Measurements from ENCODE around the gene NXPH4.

The NXPH4 gene

DNA sequence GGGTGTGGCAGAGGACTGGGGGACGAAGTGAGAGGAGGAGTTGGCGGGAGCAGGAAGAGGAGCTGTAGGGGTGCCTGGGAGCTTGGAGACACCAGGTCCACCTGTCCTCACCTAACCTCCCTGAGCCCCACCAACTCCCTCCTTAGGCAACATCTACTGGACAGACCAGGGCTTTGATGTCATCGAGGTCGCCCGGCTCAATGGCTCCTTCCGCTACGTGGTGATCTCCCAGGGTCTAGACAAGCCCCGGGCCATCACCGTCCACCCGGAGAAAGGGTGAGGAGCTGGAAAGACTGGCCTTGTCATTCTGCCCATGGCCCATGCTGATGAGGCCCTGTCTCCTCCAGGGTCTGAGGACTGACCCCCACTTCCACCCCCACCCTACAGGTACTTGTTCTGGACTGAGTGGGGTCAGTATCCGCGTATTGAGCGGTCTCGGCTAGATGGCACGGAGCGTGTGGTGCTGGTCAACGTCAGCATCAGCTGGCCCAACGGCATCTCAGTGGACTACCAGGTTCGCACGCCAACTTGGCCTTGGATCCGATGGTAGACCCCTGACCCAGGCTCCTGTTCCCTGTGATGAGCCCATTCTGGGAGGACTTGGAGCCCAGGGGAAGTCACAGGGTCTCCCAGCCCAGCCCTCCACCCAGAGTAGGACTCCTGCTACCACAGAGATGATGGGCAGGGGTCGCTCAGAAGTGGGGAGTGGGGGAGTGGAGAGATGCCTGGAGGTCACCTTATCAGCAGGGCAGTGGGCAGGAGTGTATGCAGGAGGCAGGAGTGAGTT lies 32.5 kb upstream of the NXPH4 start:
- no peak for DNase-seq

DNA sequence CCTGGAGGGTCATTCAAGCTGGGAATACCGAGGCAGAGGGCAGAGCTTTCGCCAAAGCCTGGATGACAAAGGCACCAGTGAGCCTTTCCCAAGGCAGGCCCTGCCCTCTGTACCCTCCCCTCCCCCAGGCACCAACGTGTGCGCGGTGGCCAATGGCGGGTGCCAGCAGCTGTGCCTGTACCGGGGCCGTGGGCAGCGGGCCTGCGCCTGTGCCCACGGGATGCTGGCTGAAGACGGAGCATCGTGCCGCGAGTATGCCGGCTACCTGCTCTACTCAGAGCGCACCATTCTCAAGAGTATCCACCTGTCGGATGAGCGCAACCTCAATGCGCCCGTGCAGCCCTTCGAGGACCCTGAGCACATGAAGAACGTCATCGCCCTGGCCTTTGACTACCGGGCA lies 31.2 kb upstream of the NXPH4 start:
- DNase-seq = no peak

DNA sequence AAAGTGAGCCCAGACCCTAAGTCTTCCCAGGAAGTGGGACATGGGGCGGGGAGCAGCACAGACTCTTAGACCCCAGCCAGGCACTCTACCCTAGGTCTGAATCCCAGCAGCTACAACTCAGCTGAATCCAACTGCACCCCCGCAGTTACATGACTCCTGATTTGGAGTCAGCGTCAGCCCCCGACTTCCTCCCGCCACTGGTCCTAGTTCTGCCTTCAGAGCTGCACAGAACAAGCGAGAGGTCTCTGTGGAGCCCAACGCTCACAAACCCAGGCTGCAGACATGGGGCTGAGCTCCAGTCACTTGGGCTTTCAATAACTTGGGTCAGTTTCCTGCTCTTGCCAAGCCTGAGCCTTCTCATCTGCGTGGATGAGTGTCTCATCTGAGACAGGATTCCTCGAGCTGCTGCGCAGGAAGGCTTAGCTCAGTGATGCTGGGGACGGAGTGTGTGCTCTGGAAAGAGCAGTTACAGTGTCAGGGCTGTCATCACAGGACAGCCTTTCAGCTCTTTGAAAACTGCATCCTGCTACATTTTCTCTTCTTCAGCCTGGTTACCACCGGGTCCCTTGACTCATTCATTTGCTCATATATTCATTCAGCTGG lies 30.6 kb upstream of the NXPH4 start:
- no peak for DNase-seq

DNA sequence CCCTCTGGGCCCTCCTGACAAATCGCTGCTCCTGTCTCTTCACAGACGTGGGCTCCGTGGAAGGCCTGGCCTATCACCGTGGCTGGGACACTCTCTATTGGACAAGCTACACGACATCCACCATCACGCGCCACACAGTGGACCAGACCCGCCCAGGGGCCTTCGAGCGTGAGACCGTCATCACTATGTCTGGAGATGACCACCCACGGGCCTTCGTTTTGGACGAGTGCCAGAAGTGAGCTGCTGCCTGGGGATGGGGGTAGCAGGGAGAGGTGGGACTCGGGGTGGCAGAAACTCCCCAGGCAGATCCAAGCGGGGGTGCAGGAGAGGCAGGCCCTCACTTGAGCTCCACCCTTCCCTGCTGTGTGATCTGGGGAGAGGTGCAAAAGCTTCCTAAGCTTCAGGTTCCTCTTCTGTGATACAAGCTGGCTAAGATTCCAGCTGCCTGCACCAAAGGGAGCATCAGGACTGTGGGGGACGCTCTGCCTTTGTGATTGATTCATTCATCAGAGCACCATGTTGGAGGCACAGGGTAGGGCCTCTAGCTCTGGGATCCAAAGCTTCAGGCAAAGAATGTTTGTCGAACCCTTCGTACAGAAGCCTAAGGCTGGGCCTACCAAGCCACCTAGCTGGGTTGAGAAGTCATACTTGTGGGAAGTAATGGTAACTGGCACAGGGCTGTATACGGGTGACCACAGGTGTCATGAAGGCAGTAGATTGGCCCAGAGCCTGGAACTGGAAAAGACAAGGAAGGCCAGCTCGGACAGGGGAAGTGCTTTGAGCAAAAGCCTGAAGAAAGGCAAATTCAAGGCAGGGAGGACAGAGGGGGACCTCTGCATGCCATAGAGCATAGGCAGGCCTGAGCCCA lies 29.1 kb upstream of the NXPH4 start:
- DNase-seq = no peak

DNA sequence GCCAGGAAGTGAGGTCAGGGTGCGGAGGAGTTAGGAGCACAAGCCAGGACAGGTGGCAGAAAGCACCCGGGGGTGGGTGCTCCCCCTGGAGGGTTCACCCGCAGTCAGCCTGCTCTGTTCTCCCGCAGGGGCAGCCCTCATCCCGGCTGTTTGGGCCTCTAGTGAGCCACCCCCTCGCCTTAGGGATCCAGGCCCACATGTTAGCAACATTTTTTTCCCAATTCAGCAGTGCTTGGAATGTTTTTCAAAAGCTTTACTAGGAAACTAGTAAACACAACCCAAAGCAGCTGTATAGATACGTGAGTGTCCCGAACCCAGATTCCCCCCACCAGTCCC lies 28.5 kb upstream of the NXPH4 start:
- no peak for DNase-seq

- DNase-seq = peak in 1 of 2 donors; percentile 11
Observed at GRCh38 chr12:57190037-57190436, 26.6 kb upstream of the NXPH4 start.

DNA sequence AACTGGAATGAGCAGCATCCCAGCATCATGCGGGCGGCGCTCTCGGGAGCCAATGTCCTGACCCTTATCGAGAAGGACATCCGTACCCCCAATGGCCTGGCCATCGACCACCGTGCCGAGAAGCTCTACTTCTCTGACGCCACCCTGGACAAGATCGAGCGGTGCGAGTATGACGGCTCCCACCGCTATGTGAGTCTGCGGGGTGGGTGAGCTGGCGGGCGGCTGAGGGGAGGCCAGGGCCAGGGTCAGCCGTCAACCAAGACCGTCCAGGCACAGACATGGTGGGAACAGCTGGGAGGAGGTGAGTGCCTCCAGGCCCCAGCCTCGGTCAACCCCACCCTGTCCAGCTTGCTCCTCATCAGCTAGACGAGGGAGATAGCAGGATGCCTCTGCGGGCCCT lies 25.8 kb upstream of the NXPH4 start:
- no peak for DNase-seq

GRCh38 chr12:57191410-57191809 lies 25.2 kb upstream of the NXPH4 start:
- no peak for DNase-seq

- DNase-seq = no peak
Observed at GRCh38 chr12:57192920-57193319, 23.7 kb upstream of the NXPH4 start.

DNA sequence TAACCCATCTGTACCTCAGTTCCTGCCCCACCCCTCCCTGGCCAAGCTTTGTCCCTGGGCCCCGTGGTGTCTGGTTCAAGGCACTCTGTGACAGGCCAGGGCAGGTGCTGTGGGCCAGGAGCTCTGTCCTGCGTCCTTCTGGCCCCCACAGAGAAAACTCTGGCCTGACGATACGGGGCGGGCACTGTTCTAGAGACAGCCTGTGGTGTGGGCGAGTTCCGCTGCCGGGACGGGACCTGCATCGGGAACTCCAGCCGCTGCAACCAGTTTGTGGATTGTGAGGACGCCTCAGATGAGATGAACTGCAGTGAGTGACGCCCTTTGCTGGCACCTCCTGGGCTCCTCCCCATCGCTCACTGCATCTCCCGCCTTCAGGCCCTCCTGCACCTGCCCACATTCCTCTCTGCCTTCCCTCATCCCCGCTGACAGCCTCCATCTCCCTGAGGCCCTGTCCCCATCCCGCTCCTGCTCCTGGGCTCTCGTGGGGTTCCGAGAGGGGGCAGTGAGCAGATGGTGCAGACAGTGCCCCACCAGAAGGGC lies 22.8 kb upstream of the NXPH4 start:
- DNase-seq = no peak

GRCh38 chr12:57194253-57194652 lies 22.3 kb upstream of the NXPH4 start:
- no peak for DNase-seq

DNA sequence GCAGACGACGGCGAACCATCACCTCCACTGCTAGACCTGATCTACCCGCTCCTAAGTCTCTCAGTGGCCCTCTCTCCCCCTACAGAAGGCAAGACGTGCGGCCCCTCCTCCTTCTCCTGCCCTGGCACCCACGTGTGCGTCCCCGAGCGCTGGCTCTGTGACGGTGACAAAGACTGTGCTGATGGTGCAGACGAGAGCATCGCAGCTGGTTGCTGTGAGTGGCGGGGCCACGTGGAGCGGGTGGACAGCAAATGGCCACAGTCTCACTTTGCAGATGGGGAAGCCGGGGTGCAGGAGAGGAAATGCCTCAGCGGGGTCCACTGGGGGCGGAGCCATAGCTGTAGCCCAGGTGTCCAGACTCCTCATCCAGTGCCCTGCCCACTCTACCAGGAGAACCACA lies 21.4 kb upstream of the NXPH4 start:
- no peak for DNase-seq

DNA sequence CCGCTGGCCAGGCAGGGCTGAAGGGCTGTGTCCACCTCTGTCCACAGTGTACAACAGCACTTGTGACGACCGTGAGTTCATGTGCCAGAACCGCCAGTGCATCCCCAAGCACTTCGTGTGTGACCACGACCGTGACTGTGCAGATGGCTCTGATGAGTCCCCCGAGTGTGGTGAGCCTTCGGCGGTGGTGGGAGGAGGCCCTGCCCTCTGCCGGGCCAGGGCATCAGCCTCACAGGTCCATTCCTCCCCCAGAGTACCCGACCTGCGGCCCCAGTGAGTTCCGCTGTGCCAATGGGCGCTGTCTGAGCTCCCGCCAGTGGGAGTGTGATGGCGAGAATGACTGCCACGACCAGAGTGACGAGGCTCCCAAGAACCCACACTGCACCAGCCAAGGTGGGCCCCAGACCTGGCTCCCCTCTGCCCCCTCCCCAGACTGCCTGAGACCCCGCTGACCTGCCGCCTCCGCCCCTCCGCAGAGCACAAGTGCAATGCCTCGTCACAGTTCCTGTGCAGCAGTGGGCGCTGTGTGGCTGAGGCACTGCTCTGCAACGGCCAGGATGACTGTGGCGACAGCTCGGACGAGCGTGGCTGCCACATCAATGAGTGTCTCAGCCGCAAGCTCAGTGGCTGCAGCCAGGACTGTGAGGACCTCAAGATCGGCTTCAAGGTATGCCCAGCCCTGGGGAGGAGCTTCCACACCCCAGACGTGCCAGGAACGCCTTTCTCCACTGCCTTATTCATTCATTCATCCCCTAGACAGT lies 20.8 kb upstream of the NXPH4 start:
- no peak for DNase-seq

DNA sequence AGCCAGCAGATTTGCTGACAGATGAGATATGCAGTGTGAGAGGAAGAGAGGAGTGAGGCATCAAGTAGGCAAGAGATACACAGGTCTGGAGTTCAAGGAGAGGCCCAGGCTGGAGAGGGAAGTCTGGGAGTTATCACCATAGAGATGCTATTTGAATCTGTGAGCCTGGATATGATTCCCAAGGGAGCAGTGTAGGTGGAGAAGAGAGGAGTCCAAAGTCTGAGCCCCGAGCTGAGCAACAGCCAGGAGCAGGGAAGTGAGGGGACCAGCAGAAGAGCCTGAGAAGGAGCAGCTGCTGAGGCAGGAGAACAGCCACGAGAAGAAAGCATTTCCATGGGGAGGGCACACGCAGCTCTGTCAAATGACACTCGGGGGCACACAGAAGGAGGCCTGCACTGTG lies 20.2 kb upstream of the NXPH4 start:
- peak in 1 of 2 donors; percentile 26 for DNase-seq

- DNase-seq = no peak
Observed at GRCh38 chr12:57196956-57197355, 19.6 kb upstream of the NXPH4 start.

DNA sequence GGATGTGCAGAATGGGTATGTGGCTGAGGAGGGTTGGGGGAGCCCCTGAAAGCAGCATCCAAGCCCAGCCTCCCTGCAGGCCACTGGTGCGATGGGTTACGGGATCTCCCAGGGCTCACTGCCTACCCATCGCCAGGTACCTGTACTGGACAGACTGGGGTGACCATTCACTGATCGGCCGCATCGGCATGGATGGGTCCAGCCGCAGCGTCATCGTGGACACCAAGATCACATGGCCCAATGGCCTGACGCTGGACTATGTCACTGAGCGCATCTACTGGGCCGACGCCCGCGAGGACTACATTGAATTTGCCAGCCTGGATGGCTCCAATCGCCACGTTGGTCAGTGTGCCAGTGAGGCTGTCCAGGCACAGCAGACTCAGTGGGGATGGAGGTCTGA lies 18.3 kb upstream of the NXPH4 start:
- DNase-seq = no peak

DNA sequence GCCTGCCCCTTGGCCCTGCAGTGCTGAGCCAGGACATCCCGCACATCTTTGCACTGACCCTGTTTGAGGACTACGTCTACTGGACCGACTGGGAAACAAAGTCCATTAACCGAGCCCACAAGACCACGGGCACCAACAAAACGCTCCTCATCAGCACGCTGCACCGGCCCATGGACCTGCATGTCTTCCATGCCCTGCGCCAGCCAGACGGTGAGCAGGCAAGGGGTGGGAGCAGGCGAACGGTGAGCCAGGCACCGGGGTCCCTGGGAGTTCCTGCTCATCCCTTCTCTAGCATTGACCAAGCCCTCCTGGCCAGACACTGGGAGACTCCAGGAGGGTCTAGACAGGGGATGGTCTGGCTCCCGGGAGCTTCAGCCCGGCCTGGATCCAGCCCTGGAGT lies 17.4 kb upstream of the NXPH4 start:
- no peak for DNase-seq

GRCh38 chr12:57200497-57200896 lies 16.1 kb upstream of the NXPH4 start:
- no peak for DNase-seq

- no peak for DNase-seq
Observed at GRCh38 chr12:57201219-57201618, 15.4 kb upstream of the NXPH4 start.

GRCh38 chr12:57201631-57202030 lies 15.0 kb upstream of the NXPH4 start:
- DNase-seq = no peak

DNA sequence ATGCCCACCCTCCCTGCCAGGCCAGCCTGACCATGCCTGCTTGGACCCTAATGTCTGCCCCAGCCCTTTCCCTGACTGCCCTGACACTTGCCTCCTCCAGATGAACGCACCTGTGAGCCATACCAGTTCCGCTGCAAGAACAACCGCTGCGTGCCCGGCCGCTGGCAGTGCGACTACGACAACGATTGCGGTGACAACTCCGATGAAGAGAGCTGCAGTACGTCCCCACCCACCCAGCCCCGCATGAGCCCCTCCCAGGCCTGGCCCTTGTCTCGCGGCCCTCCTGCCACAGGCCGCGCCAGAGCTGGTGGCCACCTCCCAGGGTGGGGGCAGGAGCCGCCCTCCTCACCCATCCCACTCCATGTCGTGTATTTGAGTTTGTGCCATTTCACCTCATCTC lies 14.3 kb upstream of the NXPH4 start:
- no peak for DNase-seq

DNA sequence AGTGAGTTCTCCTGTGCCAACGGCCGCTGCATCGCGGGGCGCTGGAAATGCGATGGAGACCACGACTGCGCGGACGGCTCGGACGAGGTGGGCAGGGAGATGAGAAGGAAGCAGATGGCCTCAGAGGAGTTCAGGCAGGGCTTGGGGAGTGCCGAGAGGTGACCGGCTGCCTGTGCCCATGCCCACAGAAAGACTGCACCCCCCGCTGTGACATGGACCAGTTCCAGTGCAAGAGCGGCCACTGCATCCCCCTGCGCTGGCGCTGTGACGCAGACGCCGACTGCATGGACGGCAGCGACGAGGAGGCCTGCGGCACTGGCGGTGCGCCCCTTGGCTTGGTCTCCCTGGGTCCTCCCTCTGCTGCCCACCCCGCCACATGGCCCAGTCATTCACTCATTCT lies 13.4 kb upstream of the NXPH4 start:
- no peak for DNase-seq

DNA sequence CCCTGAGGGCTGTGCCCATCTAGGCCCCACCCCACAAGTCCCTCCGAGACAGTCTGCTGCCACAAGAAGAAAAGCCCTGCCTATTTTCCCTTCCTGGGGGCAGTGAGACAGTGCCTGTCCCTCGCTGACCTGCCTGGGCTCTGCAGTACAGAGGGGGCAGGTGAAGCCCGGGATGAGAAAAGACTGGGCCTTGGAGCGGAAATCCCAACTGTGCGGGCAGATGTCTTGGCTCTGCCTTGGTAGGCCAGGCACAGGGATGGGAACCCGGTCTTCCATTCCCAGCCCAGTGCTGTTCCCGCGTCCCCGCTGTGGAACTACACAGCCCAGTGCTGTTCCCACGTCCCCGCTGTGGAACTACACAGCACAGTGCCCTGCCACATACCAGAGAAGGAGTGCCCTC lies 12.8 kb upstream of the NXPH4 start:
- no peak for DNase-seq
